HEK293 (cell line): ENCODE data around the gene SEMA3F.

Source experiments
- CTCF ChIA-PET: fragments of 350-600 bp; formaldehyde crosslinking; extraction: SDS; loops from one replicate; lab custom pipeline; 2021; ENCODE audit warnings: antibody characterized with exemption; lab: Yijun Ruan, JAX
- POLR2A ChIA-PET: fragments of 300-600 bp; formaldehyde crosslinking; extraction: SDS; loops from one replicate; lab custom pipeline; 2020; ENCODE audit warnings: antibody characterized with exemption, inconsistent platforms; lab: Yijun Ruan, JAX
- H3K27ac ChIP-seq: fragments of 200-500 bp; sonication (Bioruptor generic); 2 replicates; pipeline ENCODE4 v1.5.1; 2014; ENCODE audit warnings: low read depth, low read length, control low read depth, inconsistent platforms; ENCODE audit errors: extremely low read depth
- H3K36me3 ChIP-seq, 2 experiments: fragments of 200-500 bp in 1 of 2; sonication (Bioruptor generic) in 1 of 2; 1 replicate in 1 of 2; 2 replicates in 1 of 2; pipeline ENCODE4 v1.5.1; 2014 to 2017; ENCODE audit warnings: inconsistent platforms in 2 of 2, low read length in 2 of 2; ENCODE audit not compliant: control insufficient read depth in 2 of 2, insufficient read depth in 1 of 2
- H3K4me1 ChIP-seq: fragments of 200-500 bp; sonication (Bioruptor generic); 2 replicates; pipeline ENCODE4 v1.5.1; 2014; ENCODE audit warnings: mild to moderate bottlenecking, low read length, inconsistent platforms; ENCODE audit not compliant: control insufficient read depth, insufficient read depth
- H3K4me3 ChIP-seq: 2 replicates; pipeline ENCODE4 v1.5.1; 2011; ENCODE audit warnings: low read depth, mild to moderate bottlenecking, control low read depth, low read length, moderate library complexity
- H3K9me3 ChIP-seq: fragments of 200-500 bp; sonication (Bioruptor generic); 2 replicates; pipeline ENCODE4 v1.5.1; 2014; ENCODE audit warnings: low read depth, low read length, inconsistent platforms; ENCODE audit not compliant: control insufficient read depth, insufficient read depth
- SETDB1 ChIP-seq: IDR thresholded peaks from one replicate; pipeline ENCODE4 v1.6.1; 2017; ENCODE audit warnings: mild to moderate bottlenecking, low read length, moderate library complexity, mixed read lengths; ENCODE audit not compliant: insufficient read length
- ZFP69B ChIP-seq: fragments of 450-650 bp; formaldehyde crosslinking; IDR thresholded peaks from 2 replicates; pipeline ENCODE4 v1.5.1; 2016; ENCODE audit warnings: missing biosample characterization, missing genetic modification characterization
- ZNF140 ChIP-seq: fragments of 450-650 bp; formaldehyde crosslinking; IDR thresholded peaks from 2 replicates; pipeline ENCODE4 v1.5.1; 2016; ENCODE audit warnings: missing biosample characterization, missing genetic modification characterization
- ZNF146 ChIP-seq: fragments of 450-650 bp; formaldehyde crosslinking; IDR thresholded peaks from 2 replicates; pipeline ENCODE4 v1.5.1; 2016; ENCODE audit warnings: missing biosample characterization, missing genetic modification characterization
- ZNF529 ChIP-seq: fragments of 450-650 bp; formaldehyde crosslinking; IDR thresholded peaks from 2 replicates; pipeline ENCODE4 v1.5.1; 2017; ENCODE audit warnings: missing genetic modification characterization, missing biosample characterization; ENCODE audit not compliant: insufficient replicate concordance
- ZNF596 ChIP-seq: fragments of 450-650 bp; IDR thresholded peaks from 2 replicates; pipeline ENCODE4 v1.5.0; 2018; ENCODE audit warnings: missing biosample characterization, mild to moderate bottlenecking, missing genetic modification characterization, moderate library complexity
- ZNF76 ChIP-seq: fragments of 450-650 bp; formaldehyde crosslinking; IDR thresholded peaks from 2 replicates; pipeline ENCODE4; 2016; ENCODE audit warnings: low read depth, missing biosample characterization, missing genetic modification characterization, borderline replicate concordance
- ZNF777 ChIP-seq: fragments of 450-650 bp; formaldehyde crosslinking; IDR thresholded peaks from 2 replicates; pipeline ENCODE4 v1.5.1; 2017; ENCODE audit warnings: missing biosample characterization, missing genetic modification characterization, borderline replicate concordance
- ZNF830 ChIP-seq: fragments of 450-650 bp; IDR thresholded peaks from 2 replicates; pipeline ENCODE4 v1.5.0; 2018; ENCODE audit warnings: missing biosample characterization, missing genetic modification characterization, low read depth, mild to moderate bottlenecking, moderate library complexity
- ZSCAN30 ChIP-seq: fragments of 450-650 bp; IDR thresholded peaks from 2 replicates; pipeline ENCODE4 v1.5.1; 2018; ENCODE audit warnings: missing biosample characterization, mild to moderate bottlenecking, missing genetic modification characterization, moderate library complexity
- TF ChIP-seq, protein P1 (sequence below): fragments of 450-650 bp; formaldehyde crosslinking; IDR thresholded peaks from 2 replicates; pipeline ENCODE4 v1.5.1; 2016; ENCODE audit warnings: missing biosample characterization, missing genetic modification characterization, borderline replicate concordance
- TF ChIP-seq, protein P2 (sequence below): fragments of 450-650 bp; formaldehyde crosslinking; IDR thresholded peaks from 2 replicates; pipeline ENCODE4 v1.5.1; 2016; ENCODE audit warnings: missing biosample characterization, missing genetic modification characterization
- TF ChIP-seq, protein P3 (sequence below): fragments of 450-650 bp; formaldehyde crosslinking; IDR thresholded peaks from 2 replicates; pipeline ENCODE4 v1.5.1; 2016; ENCODE audit warnings: missing biosample characterization, missing genetic modification characterization

Gene SEMA3F

GRCh38 chr3:50147861-50148260 lies 7.3 kb upstream of the SEMA3F start:
- CTCF ChIA-PET, result no interaction called here
- POLR2A ChIA-PET, result no interaction called here

GRCh38 chr3:50150404-50150750 lies 4.7 kb upstream of the SEMA3F start:
- no peaks in the 10 kb centered on the region for H3K4me1 ChIP-seq
- H3K36me3 ChIP-seq, result no peaks in the 10 kb centered on the region
- POLR2A ChIA-PET, result no interaction called here
- CTCF ChIA-PET, result interaction anchor here (1.0 kb wide), 1 partner anchor 74 kb away, joined by 4 read pairs; no protein-coding TSS in a partner anchor
- TF ChIP-seq, protein P1, sequence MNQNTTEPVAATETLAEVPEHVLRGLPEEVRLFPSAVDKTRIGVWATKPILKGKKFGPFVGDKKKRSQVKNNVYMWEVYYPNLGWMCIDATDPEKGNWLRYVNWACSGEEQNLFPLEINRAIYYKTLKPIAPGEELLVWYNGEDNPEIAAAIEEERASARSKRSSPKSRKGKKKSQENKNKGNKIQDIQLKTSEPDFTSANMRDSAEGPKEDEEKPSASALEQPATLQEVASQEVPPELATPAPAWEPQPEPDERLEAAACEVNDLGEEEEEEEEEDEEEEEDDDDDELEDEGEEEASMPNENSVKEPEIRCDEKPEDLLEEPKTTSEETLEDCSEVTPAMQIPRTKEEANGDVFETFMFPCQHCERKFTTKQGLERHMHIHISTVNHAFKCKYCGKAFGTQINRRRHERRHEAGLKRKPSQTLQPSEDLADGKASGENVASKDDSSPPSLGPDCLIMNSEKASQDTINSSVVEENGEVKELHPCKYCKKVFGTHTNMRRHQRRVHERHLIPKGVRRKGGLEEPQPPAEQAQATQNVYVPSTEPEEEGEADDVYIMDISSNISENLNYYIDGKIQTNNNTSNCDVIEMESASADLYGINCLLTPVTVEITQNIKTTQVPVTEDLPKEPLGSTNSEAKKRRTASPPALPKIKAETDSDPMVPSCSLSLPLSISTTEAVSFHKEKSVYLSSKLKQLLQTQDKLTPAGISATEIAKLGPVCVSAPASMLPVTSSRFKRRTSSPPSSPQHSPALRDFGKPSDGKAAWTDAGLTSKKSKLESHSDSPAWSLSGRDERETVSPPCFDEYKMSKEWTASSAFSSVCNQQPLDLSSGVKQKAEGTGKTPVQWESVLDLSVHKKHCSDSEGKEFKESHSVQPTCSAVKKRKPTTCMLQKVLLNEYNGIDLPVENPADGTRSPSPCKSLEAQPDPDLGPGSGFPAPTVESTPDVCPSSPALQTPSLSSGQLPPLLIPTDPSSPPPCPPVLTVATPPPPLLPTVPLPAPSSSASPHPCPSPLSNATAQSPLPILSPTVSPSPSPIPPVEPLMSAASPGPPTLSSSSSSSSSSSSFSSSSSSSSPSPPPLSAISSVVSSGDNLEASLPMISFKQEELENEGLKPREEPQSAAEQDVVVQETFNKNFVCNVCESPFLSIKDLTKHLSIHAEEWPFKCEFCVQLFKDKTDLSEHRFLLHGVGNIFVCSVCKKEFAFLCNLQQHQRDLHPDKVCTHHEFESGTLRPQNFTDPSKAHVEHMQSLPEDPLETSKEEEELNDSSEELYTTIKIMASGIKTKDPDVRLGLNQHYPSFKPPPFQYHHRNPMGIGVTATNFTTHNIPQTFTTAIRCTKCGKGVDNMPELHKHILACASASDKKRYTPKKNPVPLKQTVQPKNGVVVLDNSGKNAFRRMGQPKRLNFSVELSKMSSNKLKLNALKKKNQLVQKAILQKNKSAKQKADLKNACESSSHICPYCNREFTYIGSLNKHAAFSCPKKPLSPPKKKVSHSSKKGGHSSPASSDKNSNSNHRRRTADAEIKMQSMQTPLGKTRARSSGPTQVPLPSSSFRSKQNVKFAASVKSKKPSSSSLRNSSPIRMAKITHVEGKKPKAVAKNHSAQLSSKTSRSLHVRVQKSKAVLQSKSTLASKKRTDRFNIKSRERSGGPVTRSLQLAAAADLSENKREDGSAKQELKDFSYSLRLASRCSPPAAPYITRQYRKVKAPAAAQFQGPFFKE (tag by site-specific recombination), result no peak
- TF ChIP-seq ZFP69B (peak; percentile 16; the same call in 1 of the 2 replicates), ZNF777 (tag by site-specific recombination) (no peak)
- no peak overlapping the region for H3K4me3 ChIP-seq
- H3K9me3 ChIP-seq, result no peaks in the 10 kb centered on the region
- H3K27ac ChIP-seq, result no peak overlapping the region

More at GRCh38 chr3:50147861-50148260, 7.3 kb upstream of the SEMA3F start:
- Histone ChIP-seq H3K4me1 (no peaks in the 10 kb centered on the region), H3K9me3 (no peaks in the 10 kb centered on the region), H3K36me3 (no peaks in the 10 kb centered on the region), H3K27ac (no peak overlapping the region), H3K4me3 (no peak overlapping the region)
- TF ChIP-seq SETDB1, result no peak
- TF ChIP-seq ZSCAN30 (tag by site-specific recombination), result no peak
- TF ChIP-seq, protein P2, sequence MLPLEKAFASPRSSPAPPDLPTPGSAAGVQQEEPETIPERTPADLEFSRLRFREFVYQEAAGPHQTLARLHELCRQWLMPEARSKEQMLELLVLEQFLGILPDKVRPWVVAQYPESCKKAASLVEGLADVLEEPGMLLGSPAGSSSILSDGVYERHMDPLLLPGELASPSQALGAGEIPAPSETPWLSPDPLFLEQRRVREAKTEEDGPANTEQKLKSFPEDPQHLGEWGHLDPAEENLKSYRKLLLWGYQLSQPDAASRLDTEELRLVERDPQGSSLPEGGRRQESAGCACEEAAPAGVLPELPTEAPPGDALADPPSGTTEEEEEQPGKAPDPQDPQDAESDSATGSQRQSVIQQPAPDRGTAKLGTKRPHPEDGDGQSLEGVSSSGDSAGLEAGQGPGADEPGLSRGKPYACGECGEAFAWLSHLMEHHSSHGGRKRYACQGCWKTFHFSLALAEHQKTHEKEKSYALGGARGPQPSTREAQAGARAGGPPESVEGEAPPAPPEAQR (tag by site-specific recombination), result no peak
- TF ChIP-seq, protein P3, sequence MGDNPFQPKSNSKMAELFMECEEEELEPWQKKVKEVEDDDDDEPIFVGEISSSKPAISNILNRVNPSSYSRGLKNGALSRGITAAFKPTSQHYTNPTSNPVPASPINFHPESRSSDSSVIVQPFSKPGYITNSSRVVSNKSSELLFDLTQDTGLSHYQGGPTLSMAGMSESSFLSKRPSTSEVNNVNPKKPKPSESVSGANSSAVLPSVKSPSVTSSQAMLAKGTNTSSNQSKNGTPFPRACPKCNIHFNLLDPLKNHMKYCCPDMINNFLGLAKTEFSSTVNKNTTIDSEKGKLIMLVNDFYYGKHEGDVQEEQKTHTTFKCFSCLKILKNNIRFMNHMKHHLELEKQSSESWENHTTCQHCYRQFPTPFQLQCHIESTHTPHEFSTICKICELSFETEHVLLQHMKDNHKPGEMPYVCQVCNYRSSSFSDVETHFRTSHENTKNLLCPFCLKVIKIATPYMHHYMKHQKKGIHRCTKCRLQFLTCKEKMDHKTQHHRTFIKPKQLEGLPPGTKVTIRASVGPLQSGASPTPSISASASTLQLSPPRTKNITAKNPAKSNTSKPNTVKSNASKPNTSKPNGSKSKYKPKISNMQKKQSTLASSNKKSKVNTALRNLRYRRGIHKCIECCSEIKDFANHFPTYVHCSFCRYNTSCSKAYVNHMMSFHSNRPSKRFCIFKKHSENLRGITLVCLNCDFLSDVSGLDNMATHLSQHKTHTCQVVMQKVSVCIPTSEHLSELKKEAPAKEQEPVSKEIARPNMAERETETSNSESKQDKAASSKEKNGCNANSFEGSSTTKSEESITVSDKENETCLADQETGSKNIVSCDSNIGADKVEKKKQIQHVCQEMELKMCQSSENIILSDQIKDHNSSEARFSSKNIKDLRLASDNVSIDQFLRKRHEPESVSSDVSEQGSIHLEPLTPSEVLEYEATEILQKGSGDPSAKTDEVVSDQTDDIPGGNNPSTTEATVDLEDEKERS (tag by site-specific recombination), result no peak
- no peak for TF ChIP-seq ZNF529 (tag by site-specific recombination)
- no peak for TF ChIP-seq ZNF830
- no peak for TF ChIP-seq ZNF140
- no peak for TF ChIP-seq ZFP69B
- no peak for TF ChIP-seq ZNF146 (tag by site-specific recombination)
- TF ChIP-seq ZNF596 (tag by site-specific recombination), result no peak
- no peak for TF ChIP-seq ZNF76 (tag by site-specific recombination)
